GM20431 (cell line): ENCODE data around the gene TOMT.
"Not testable (repeated sequence)": the region's sequence is repeated elsewhere in the genome, so short reads cannot be mapped to it uniquely, and the experiment has no call there.

Experiments used
- in situ Hi-C: fragments of 300-500 bp; cut with MseI, MboI; formaldehyde crosslinking; loops from one replicate; pipeline ENCODE4 v1.15.0; 2020; ENCODE audit warnings: low sequenced_read_pairs; ENCODE audit not compliant: unreplicated experiment

Gene TOMT

DNA sequence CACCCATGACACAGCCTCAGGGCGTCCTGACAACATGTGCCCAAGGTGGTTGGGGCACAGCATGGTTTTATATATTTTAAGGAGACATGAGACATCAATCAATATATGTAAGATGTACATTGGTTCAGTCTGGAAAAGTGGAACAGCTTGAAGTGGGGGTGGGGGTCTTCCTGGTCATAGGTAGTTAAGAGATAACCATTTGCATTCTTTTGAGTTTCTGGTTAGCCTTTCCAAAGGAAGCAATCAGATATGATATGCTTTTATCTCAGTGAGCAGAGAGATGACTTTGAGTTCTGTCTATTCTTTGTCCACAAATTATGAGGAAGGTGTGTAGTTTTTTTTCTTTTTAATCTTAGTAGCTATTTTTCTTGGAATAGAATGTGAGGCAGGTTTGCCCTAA is 16.9 kb downstream of the TOMT start:
- in situ Hi-C loops: no loop called here

DNA sequence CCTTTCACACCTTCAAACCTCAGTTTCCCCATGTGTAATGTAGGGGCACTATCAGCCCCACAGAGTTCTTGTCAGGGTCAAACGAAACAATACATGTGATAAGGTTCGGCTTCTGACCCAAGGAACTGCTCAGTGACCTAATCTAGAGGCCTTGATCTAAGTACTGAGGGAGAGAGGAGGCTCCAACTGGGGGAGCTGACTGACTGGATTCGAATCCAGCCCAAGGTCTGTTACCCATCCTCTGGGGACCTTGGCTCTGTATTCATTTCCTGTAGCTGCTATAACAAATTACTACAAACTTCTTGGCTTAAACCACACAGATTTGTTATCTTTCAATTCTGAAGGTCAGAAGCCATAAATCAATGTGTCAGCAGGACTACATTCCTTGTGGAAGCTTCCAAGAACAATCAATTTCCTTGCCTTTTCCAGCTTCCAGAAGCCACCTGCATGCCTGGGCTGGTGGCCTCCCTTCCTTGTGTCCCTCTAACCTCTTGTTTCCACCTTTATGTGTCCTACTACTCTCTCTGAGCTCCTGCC is 17.5 kb downstream of the TOMT start:
- in situ Hi-C loops: no loop called here

DNA sequence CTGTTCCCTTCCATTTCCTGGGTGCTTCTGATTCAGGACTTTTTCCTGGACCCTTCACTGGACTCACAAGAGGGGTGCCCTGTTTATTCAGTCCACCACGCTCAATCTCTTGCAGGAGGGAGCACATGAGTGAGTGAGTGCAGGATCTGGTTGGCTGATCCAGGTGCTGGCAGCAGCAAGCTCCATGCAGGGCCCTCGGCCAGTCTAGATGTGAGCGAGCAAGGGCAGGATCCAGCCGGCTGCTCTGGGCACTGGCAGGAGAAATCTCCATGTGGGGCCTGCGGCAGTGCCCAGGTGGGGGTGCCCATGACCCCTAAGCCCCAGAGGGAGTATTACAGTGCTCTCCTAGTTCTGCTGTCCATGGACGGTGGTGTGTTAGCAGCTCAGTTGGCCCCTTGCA is 18.3 kb downstream of the TOMT start:
- in situ Hi-C loops: no loop called here

DNA sequence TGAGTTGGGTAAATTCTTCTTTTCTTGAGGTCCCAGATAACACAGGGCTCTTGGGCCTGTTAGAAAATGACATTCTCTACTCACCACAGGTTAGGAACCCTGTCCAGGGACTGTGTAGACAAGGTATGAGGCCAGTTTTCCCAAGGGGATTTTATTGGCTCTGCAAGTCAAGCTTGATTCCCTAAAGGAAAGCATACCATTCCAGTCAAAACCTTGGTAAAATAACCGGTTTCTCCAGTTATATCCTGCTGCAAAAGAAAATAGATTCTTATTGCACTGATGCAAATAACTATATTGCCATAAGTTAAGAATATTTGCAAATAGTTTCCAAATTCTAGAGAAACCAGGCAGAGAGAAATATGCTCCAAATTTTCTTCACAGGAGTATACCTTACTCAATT is 20.2 kb downstream of the TOMT start:
- in situ Hi-C loops: no loop called here

DNA sequence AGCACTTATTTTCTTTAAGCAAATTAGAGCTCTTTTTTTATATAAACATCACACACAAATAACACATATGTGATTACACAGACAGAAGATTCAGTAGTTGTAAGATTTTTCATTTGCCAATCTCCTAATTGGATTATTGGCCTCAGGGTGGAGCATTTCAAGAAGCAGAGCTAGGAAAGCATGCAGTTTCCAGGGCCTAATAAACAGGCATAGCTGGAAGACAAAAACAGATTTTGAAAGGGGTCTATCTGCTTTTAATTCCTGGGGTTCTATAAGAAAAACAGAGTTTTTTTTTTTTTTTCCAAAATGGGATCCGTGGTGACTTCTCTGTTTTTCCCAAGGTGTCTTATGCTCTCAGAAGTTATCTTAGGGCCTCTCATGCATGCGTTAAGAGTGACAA is 22.2 kb downstream of the TOMT start:
- in situ Hi-C loops: no loop called here

DNA sequence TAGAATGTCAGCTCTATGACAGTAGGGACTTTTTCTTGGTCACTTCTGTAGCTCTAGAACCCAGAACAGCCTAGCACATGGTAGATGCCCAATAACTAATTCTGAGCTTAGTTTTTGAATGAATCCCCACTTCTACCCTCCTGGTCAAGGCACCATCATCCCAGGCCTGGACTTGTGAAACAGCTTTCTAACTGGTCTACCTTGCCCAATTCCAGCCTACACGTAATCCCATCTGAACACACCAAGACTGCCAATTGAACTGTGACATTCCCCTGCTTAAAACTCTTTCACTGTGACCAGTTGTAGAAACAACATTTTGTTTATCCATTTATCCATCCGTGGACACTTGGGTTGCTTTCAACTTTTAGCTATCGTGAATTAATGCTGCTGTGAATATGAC is 23.7 kb downstream of the TOMT start:
- in situ Hi-C loops: no loop called here

DNA sequence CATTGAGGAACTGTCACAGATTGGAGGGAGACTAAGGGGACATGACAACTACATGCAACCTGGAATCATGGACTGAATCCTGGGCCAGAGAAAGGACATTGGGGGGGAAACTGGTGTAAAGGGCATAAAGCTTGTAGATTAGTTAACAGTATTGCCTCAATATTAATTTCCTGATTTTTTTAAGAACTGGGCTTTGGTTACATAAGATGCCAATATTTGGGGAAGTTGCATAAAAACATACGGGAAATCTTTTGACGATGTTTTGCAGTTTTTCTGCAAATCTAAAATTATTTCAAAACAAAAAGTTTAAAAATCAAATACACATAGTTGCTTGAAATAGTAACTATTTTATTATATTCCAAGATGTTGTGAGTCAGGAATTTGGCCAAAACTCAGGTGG is 26.9 kb downstream of the TOMT start:
- in situ Hi-C loops: no loop called here

DNA sequence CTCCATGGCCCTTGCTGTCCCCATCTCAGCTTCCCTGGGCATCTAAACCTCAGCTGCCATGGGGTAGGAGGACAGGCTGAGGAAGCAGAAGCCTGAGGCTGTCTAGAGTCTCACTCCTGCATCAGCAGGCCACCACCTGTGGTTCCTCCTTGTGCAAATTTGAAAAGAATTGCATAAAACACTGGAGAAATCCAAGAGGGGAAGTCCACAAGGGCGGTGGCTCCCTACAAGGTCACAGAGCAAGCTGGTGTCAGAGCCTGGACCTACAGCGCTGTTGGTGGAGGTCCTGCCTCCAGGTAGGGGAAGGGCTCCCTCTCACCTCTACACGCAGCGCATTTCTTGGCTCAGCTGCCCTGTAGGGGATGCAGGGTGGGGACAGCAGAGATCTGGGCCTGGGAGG is 29.7 kb downstream of the TOMT start, which contains the start of gene FOLR3:
FOLR3 (plus strand) TSS at position 253 of the 400 bp plus-strand sequence. CDS start 228 bp downstream, outside the sequence.
- in situ Hi-C loops: not testable (repeated sequence)

DNA sequence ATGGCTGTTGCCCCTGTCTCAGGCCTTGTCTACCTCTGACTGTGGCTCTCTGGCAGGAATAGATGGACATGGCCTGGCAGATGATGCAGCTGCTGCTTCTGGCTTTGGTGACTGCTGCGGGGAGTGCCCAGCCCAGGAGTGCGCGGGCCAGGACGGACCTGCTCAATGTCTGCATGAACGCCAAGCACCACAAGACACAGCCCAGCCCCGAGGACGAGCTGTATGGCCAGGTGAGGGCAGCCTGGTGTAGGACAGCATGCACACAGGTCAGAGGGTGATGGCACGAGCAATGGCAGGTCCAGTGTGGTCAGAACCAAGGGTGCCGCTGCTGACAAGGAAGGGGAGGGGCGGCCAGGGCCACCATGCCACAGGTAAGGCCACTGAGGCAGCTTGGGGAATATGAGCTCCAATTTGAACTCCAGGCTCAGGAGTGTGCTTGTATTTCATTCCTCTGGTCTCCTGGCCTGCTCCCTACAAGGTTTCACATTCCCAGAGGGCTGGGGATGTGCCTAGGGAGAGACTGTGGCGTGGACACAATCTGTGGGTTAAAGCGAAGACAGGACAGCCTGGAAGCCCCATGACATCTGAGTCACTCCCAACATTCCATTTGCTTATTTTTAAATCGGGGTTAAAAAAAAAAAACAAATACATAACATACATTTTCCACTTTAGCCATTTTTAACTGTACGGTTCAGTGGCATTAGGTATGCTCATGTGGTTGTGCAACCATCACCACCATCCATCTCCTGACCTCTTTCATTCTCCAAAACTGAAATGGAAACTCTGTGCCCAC is 30.4 kb downstream of the TOMT start:
- in situ Hi-C loops: no loop called here

DNA sequence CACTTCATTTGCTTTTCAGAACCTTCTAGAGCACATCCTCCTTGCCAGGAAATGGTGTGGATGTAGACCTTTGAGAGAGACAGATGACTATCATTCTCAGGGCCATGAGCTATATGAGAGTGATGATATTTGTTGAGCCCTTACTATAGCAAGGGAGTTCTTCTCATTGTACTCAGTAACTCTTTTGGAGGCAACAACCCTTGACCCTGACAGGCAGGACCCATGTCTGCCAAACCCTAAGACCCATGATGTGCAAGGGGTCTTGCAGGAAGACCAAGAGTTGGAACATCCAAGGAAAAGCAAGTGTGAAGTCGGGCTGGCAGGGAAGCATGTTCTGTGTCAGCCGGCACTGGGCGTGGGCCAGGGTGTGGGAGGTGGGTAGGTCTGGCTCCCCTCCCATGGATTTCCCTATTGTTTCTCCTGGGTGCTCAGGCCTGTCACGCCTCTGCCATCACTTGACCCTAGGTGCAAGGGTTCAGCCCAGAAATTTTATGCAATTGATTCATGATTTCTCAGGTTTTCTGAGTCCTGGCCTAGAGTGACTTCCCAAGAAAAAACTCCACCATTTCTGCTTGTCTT is 31.0 kb downstream of the TOMT start:
- in situ Hi-C loops: no loop called here

DNA sequence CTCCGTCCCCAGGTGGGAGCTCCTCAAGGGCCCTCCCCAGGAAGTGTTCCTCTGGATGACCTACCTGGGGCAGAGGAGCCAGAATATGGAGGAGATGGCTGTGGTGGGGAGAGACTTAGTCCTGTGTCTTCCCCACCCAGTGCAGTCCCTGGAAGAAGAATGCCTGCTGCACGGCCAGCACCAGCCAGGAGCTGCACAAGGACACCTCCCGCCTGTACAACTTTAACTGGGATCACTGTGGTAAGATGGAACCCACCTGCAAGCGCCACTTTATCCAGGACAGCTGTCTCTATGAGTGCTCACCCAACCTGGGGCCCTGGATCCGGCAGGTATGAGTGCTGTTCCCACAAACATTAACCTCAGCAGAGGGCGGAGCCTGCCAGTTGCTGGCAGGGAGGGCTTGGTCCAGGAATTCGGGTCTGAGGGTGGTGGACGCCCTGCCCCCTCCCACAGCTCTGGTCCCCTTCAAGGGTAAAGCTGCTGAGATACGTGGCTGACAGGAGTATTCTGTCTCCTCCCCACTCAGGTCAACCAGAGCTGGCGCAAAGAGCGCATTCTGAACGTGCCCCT is 33.2 kb downstream of the TOMT start:
- in situ Hi-C loops: no loop called here

DNA sequence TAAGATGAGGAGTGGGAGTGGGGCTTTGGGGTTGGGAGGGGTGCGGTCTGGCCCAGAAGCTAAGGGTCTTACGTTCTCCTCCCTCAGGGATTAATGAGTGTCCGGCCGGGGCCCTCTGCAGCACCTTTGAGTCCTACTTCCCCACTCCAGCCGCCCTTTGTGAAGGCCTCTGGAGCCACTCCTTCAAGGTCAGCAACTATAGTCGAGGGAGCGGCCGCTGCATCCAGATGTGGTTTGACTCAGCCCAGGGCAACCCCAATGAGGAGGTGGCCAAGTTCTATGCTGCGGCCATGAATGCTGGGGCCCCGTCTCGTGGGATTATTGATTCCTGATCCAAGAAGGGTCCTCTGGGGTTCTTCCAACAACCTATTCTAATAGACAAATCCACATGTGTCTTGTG is 33.8 kb downstream of the TOMT start:
- in situ Hi-C loops: no loop called here

DNA sequence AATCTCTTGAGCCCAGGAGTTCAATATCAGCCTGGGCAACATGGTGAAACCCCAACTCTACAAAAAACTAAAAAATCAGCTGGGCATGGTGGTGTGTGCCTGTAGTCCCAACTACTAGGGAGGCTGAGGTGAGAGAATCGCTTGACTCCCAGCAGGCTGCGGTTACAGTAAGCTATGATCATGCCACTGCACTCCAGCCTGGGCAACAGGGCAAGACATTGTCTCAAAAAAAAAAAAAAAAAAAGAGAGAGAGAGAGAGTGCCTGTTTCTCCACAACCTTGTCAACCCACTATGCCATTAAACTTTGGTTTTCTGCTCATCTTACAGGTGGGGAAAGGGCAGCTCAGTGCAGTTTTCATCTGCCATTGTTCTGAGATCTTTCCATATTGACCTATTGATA is 34.9 kb downstream of the TOMT start:
- in situ Hi-C loops: no loop called here

DNA sequence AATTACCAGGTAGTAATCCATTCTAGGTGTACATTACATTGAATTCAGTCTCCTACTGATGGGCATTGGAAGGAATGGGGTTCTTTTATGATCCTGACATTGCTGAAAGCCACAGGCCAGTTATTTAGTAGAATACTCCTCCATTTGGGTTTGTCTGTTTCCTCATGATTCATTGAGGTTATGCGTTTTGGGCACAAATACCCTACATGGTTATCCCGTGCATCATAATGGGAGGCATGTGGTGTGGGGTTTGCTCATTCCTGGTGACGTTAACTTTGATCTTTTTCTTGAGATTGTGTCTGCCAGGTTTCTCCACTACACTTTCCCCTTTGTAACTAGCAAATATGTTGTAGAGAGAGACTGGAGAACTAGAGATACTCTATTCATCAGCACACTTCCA is 35.3 kb downstream of the TOMT start:
- in situ Hi-C loops: no loop called here

DNA sequence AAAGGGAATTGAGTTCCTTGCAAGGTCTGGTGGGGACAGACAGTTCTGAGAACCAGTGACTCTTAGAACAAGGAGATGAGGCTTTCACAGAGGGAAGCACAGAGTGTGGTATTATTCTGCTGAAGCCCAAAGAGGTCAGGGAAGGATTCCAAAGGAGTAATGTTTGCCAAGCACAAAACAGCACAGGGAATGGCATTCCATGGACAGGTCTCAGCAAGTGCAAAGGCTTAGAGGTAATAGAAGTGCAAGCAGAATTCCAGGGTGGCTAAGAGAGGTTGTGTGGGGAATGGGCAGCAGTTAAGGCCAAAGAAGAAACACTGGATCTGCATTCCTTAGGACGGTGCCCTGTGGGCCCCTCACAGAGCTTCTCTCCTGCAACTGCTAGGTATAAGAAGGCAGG is 36.4 kb downstream of the TOMT start:
- in situ Hi-C loops: not testable (repeated sequence)

DNA sequence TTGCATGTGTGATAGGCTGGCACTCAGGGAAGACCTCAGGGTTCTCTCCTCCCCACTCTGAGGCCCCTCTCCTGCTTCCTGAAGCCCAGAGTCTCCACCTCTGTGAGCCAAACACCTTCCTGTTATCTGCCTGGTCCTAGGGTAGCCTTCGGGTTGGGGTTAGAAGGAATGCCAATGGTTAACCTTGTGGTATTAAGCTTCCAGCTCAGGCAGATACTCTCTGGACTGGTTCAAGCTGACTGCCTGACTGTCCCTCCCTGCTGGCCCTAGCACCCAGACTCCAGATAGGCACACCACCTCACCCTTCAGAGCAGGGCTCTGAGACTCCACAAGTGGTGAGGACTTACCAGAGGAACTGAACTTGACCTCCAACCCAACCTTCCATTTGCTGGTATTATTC is 36.8 kb downstream of the TOMT start:
- in situ Hi-C loops: not testable (repeated sequence)

DNA sequence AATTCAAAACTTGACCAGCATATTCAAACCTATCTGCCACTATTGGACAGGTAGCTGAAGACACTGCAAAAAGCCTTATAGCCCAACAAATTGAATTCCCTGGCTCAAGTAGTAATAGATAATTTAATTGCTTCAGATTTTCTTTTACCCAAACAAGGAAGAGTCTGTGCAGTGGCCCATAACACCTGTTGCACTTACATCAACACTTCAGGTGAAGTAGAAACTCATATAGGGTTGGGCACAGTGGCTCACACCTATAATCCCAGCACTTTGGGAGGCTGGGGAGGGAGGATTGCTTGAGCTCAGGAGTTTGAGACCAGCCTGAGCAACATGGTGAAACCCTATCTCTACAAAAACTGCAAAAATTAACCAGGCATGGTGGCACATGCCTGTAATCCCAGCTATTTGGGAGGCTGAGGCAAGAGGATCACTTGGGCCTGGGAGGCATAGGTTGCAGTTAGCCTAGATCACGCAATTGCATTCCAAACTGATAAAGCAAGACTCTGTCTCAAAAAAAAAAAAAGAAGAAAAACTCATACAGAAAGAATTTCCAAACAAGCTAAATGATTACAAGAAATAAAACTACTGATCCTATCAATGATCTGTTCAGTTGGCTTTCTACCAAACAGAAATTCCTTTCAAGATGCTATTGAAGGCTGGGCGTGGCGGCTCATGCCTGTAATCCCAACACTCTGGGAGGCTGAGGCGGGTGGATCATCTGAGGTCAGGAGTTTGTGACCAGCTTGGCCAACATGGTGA is 39.3 kb downstream of the TOMT start:
- in situ Hi-C loops: no loop called here

DNA sequence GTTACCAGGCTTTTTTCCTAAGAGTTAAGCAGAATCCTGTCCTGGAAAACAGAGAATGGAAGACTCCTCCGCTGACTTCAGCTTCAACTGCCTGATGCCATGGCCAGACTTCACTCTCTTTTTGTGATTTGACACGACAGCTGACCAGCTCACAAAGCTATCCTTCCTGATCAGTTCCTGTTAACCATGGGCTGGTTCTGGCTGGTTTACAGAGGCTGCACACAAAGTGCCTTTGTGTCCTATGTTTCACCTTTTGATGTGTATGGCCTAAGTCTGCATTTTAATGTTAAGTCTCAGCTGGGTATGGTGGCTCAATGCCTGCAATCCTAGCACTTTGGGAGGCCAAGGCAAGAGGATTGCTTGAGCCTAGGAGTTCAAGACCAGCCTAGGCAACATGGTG is 40.9 kb downstream of the TOMT start:
- in situ Hi-C loops: no loop called here

DNA sequence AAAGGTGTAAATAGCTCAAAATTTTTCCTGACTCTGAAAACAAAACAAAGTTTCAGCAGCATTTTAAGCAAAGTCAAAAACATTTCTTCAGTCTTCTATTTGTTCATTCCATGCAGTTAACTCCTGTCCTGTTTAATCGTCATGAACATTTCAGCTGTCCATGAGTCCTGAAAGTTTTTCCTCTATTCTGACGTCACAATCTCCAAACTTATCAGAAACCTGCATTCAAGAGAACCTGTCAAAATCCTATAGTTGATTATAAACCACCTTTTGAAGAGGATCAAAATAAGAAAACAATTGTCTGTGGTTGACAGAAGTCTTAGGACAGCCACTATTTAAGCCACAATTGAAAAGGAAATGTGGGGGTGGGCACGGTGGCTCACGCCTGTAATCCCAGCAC is 45.2 kb downstream of the TOMT start:
- in situ Hi-C loops: no loop called here

DNA sequence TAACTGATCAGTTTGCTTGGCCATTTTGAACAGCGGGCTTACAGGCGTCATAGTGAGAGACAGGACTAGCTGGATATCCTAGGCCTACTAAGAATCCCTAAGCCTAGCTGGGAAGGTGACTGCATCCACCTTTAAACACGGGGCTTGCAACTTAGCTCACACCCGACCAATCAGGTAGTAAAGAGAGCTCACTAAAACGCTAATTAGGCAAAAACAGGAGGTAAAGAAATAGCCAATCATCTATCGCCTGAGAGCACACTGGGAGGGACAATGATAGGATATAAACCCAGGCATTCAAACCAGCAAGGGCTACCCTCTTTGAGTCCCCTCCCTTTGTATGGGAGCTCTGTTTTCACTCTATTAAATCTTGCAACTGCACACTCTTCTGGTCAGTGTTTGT is 48.1 kb downstream of the TOMT start:
- in situ Hi-C loops: not testable (repeated sequence)

DNA sequence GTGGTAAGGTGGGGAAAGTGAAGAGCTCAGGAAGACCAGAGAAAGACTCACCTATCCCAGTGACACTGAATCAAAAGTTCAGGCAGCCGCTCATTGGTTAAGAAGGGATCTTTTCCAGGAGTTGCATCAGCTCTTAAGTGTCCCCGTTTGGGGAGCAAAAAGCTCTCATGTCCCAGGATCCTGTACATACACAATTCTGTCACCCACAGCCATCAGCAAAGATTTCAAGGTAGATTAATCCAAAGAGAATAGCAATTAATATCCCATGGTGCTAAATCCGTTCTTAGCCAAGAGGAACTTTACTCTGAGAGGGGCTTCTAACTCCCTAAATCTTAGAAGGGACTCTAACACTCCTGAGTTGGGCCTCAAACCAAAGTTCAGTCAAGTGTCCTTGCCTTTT is 49.1 kb downstream of the TOMT start:
- in situ Hi-C loops: no loop called here
